H9 (cell line): Measurements from ENCODE around the gene HOXD13. TPM values are rescaled to one million over a fixed set of nuclear protein-coding genes. Genes with fewer than 3 reads are reported as not detected.

Experiments used
- DNase-seq: peaks from one replicate; pipeline ENCODE4 v3.0.0-alpha.2; 2017
- H2AFZ ChIP-seq: one replicate; pipeline ENCODE4 v1.6.1; 2013; ENCODE audit warnings: mild to moderate bottlenecking, low read length, control low read depth, moderate library complexity
- H2AK5ac ChIP-seq: 2 replicates; pipeline ENCODE4 v1.6.1; 2013; ENCODE audit warnings: low read length, control low read depth, mixed read lengths; ENCODE audit not compliant: insufficient read length
- H2BK120ac ChIP-seq: one replicate; pipeline ENCODE4 v1.6.1; 2013; ENCODE audit warnings: low read depth, mild to moderate bottlenecking, low read length, control low read depth, inconsistent platforms; ENCODE audit not compliant: poor library complexity, severe bottlenecking
- H2BK12ac ChIP-seq: 2 replicates; pipeline ENCODE4 v1.6.1; 2013; ENCODE audit warnings: low read length, control low read depth, mixed read lengths, low read depth; ENCODE audit not compliant: insufficient read length
- H2BK15ac ChIP-seq: 2 replicates; pipeline ENCODE4 v1.6.1; 2013; ENCODE audit warnings: low read depth, low read length, control low read depth
- H2BK20ac ChIP-seq: one replicate; pipeline ENCODE4 v1.6.1; 2013; ENCODE audit warnings: low read depth, mild to moderate bottlenecking, low read length, control low read depth, inconsistent platforms; ENCODE audit not compliant: poor library complexity, severe bottlenecking
- H2BK5ac ChIP-seq: 2 replicates; pipeline ENCODE4 v1.6.1; 2013; ENCODE audit warnings: low read length, control low read depth, mixed read lengths; ENCODE audit not compliant: insufficient read length
- H3K14ac ChIP-seq: 2 replicates; pipeline ENCODE4 v1.6.1; 2013; ENCODE audit warnings: low read length, control low read depth; ENCODE audit not compliant: insufficient read depth
- H3K18ac ChIP-seq: 2 replicates; pipeline ENCODE4 v1.6.1; 2013; ENCODE audit warnings: low read depth, mild to moderate bottlenecking, mixed read lengths, low read length, control low read depth; ENCODE audit not compliant: insufficient read length
- H3K23ac ChIP-seq: 2 replicates; pipeline ENCODE4 v1.6.1; 2013; ENCODE audit warnings: low read length, control low read depth, mixed read lengths, low read depth; ENCODE audit not compliant: insufficient read length
- H3K23me2 ChIP-seq: 2 replicates; pipeline ENCODE4 v1.6.1; 2013; ENCODE audit warnings: low read depth, mild to moderate bottlenecking, mixed read lengths, low read length, control low read depth; ENCODE audit not compliant: insufficient read length, poor library complexity, severe bottlenecking
- H3K27ac ChIP-seq: 2 replicates; pipeline ENCODE4 v1.5.1; 2013; ENCODE audit warnings: low read length, control low read depth, mixed read lengths, low read depth; ENCODE audit not compliant: insufficient read length
- H3K27me3 ChIP-seq: 2 replicates; pipeline ENCODE4 v1.6.1; 2013; ENCODE audit warnings: low read length, control low read depth, inconsistent platforms; ENCODE audit not compliant: insufficient read depth
- H3K4ac ChIP-seq: 2 replicates; pipeline ENCODE4 v1.6.1; 2013; ENCODE audit warnings: low read depth, mild to moderate bottlenecking, control low read depth, inconsistent platforms, low read length, moderate library complexity
- H3K4me1 ChIP-seq: 2 replicates; pipeline ENCODE4 v1.6.1; 2013; ENCODE audit warnings: low read length, control low read depth, inconsistent platforms; ENCODE audit not compliant: insufficient read depth
- H3K4me2 ChIP-seq: 2 replicates; pipeline ENCODE4 v1.6.1; 2013; ENCODE audit warnings: low read length, control low read depth, mixed read lengths; ENCODE audit not compliant: insufficient read length, insufficient read depth
- H3K56ac ChIP-seq: 2 replicates; pipeline ENCODE4 v1.6.1; 2013; ENCODE audit warnings: low read depth, mild to moderate bottlenecking, mixed read lengths, low read length, control low read depth; ENCODE audit not compliant: insufficient read length
- H3K79me1 ChIP-seq: 2 replicates; pipeline ENCODE4 v1.6.1; 2013; ENCODE audit warnings: low read depth, mild to moderate bottlenecking, moderate library complexity, low read length, control low read depth, inconsistent platforms; ENCODE audit not compliant: insufficient read depth, poor library complexity, severe bottlenecking
- H3K79me2 ChIP-seq: 2 replicates; pipeline ENCODE4 v1.6.1; 2013; ENCODE audit warnings: low read length, control low read depth, inconsistent platforms; ENCODE audit not compliant: insufficient read depth
- H3K9ac ChIP-seq: 2 replicates; pipeline ENCODE4 v1.6.1; 2013; ENCODE audit warnings: low read length, control low read depth, mixed read lengths; ENCODE audit not compliant: insufficient read length; ENCODE audit errors: extremely low read depth
- H3K9me3 ChIP-seq: one replicate; pipeline ENCODE4 v1.6.1; 2013; ENCODE audit warnings: low read depth, low read length, inconsistent platforms; ENCODE audit not compliant: control insufficient read depth
- H3T11ph ChIP-seq: one replicate; pipeline ENCODE4 v1.6.1; 2013; ENCODE audit warnings: mild to moderate bottlenecking, low read length, control low read depth, inconsistent platforms
- H4K20me1 ChIP-seq: one replicate; pipeline ENCODE4 v1.6.1; 2013; ENCODE audit not compliant: control insufficient read depth, insufficient read length, insufficient read depth
- H4K5ac ChIP-seq: 2 replicates; pipeline ENCODE4 v1.6.1; 2013; ENCODE audit warnings: low read depth, mild to moderate bottlenecking, mixed read lengths, low read length, control low read depth; ENCODE audit not compliant: insufficient read length
- H4K8ac ChIP-seq: replicated peaks from 2 replicates; pipeline ENCODE4 v1.6.1; 2013; ENCODE audit warnings: low read length, control low read depth, mixed read lengths, low read depth; ENCODE audit not compliant: insufficient read length
- H4K91ac ChIP-seq: 2 replicates; pipeline ENCODE4 v1.6.1; 2013; ENCODE audit warnings: low read depth, mild to moderate bottlenecking, moderate library complexity, mixed read lengths, low read length, control low read depth; ENCODE audit not compliant: insufficient read length
- H3K27ac Mint-ChIP-seq, 3 experiments: 2 replicates in 2 of 3; 3 replicates in 1 of 3; pipeline ENCODE4 v1.8.0; 2020 to 2021; ENCODE audit warnings: mixed read lengths in 3 of 3, mild to moderate bottlenecking in 1 of 3, moderate library complexity in 1 of 3
- H3K27me3 Mint-ChIP-seq: 2 replicates; pipeline ENCODE4 v1.8.0; 2021; ENCODE audit warnings: low read depth, mild to moderate bottlenecking, moderate library complexity, mixed read lengths
- H3K36me3 Mint-ChIP-seq, 3 experiments: 2 replicates in 2 of 3; 3 replicates in 1 of 3; pipeline ENCODE4 v1.8.0; 2020 to 2021; ENCODE audit warnings: low read depth in 3 of 3, mixed read lengths in 3 of 3; ENCODE audit not compliant: insufficient read depth in 1 of 3
- H3K4me1 Mint-ChIP-seq, 2 experiments: 2 replicates each; pipeline ENCODE4 v1.8.0; 2020; ENCODE audit warnings: mixed read lengths in 2 of 2
- H3K4me3 Mint-ChIP-seq, 2 experiments: 2 replicates in 1 of 2; 3 replicates in 1 of 2; pipeline ENCODE4 v1.8.0; 2020 to 2021; ENCODE audit warnings: mild to moderate bottlenecking in 2 of 2, mixed read lengths in 2 of 2, moderate library complexity in 1 of 2
- H3K9me3 Mint-ChIP-seq, 2 experiments: 2 replicates in 1 of 2; 3 replicates in 1 of 2; pipeline ENCODE4 v1.8.0; 2020; ENCODE audit warnings: mild to moderate bottlenecking in 2 of 2, mixed read lengths in 2 of 2, moderate library complexity in 1 of 2
- WGBS: extraction: QIAGEN DNeasy Blood & Tissue Kit; methylation state at CpG from one replicate; pipeline ENCODE4 v1.1.7; 2013; ENCODE audit warnings: missing lambda C conversion rate, low lambda C conversion rate, mixed read lengths; ENCODE audit not compliant: insufficient read length; ENCODE audit errors: extremely low coverage; 5-methylcytosine and 5-hydroxymethylcytosine counted together
- total RNA-seq: library from RNA; stranded (reverse); gene quantifications from 2 replicates; pipeline ENCODE4 v1.2.1, GENCODE V29; 2021
- TF ChIP-seq, protein P1 (sequence below): fragments of 200-600 bp; sonication (generic); conservative IDR thresholded peaks from 3 replicates; pipeline ENCODE4 v1.8.0; 2021; ENCODE audit warnings: antibody characterized with exemption, mild to moderate bottlenecking

HOXD13 gene
- total RNA-seq, 1 experiment from 2014 or later, result not detected

DNA sequence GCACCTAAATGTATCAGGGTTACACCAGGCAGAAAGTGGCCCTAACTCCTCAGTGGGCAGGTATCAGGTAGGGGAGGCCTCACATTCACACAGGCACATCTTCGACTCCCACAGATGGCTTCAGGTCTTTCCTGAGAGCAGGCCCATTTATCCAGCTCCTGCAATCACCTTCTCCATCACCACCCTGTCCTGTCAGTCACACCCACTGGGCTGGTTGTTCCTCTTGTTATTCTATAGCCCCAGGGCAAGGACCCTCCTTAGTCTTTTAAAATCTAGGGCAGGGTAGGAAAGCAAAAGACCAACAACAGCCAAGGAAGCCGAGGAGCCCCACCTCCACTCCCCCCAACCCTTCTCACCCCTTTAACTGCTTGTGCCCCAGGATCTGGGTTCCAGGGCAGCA, 49.8 kb downstream of the HOXD13 start:
- Histone ChIP-seq H3K27me3 (peaks cover 86% of the 10 kb centered on the region), H3K79me1 (no peaks in the 10 kb centered on the region), H3K9ac (no peak overlapping the region), H4K20me1 (no peaks in the 10 kb centered on the region), H3K4me1 (no peaks in the 10 kb centered on the region), H3K56ac (no peak overlapping the region), H3K4me2 (no peak overlapping the region), H3K23ac (no peak overlapping the region), H4K8ac (no peak overlapping the region), H2BK15ac (no peak overlapping the region), H2AFZ (no peak overlapping the region), H3K79me2 (no peaks in the 10 kb centered on the region), H3K14ac (no peak overlapping the region), H3K18ac (no peak overlapping the region), H2AK5ac (no peak overlapping the region), H3K4ac (no peak overlapping the region), H3K23me2 (no peaks in the 10 kb centered on the region), H3T11ph (no peak overlapping the region), H4K5ac (no peak overlapping the region), H2BK120ac (no peak overlapping the region), H4K91ac (no peak overlapping the region), H3K27ac (no peak overlapping the region), H3K9me3 (no peaks in the 10 kb centered on the region), H2BK5ac (no peak overlapping the region), H2BK20ac (no peak overlapping the region), H2BK12ac (no peak overlapping the region)
- WGBS, result no CpG with 5 or more reads among the region's 2 CpGs
- H3K36me3 Mint-ChIP-seq, result no peaks in the 10 kb centered on the region
- TF ChIP-seq, protein P1, sequence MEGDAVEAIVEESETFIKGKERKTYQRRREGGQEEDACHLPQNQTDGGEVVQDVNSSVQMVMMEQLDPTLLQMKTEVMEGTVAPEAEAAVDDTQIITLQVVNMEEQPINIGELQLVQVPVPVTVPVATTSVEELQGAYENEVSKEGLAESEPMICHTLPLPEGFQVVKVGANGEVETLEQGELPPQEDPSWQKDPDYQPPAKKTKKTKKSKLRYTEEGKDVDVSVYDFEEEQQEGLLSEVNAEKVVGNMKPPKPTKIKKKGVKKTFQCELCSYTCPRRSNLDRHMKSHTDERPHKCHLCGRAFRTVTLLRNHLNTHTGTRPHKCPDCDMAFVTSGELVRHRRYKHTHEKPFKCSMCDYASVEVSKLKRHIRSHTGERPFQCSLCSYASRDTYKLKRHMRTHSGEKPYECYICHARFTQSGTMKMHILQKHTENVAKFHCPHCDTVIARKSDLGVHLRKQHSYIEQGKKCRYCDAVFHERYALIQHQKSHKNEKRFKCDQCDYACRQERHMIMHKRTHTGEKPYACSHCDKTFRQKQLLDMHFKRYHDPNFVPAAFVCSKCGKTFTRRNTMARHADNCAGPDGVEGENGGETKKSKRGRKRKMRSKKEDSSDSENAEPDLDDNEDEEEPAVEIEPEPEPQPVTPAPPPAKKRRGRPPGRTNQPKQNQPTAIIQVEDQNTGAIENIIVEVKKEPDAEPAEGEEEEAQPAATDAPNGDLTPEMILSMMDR, result no peak
- no peak overlapping the region for H3K27ac Mint-ChIP-seq
- H3K4me3 Mint-ChIP-seq, result no peak overlapping the region
- H3K9me3 Mint-ChIP-seq, result peaks cover 0 to 6% of the 10 kb centered on the region in 2 experiments; a peak in 3 of 5 replicates
- H3K4me1 Mint-ChIP-seq, result peaks cover 0 to 6% of the 10 kb centered on the region in 2 experiments; a peak in 1 of 4 replicates
- no peak for DNase-seq
- peaks cover 98% of the 10 kb centered on the region for H3K27me3 Mint-ChIP-seq

Other genes with a start within 250 kb of the HOXD13 start
- gene LNPK, start 90.5 kb upstream of the HOXD13 start, total RNA-seq, result 8.5 and 9.7 TPM in 2 replicates
- gene EVX2, start 8.8 kb upstream of the HOXD13 start, total RNA-seq, result not detected in 2 replicates
- not detected in 2 replicates for gene HOXD12, start 7.1 kb downstream of the HOXD13 start, total RNA-seq
- not detected in 2 replicates for gene HOXD11, start 14.6 kb downstream of the HOXD13 start, total RNA-seq
- not detected in 2 replicates for gene HOXD10, start 24.1 kb downstream of the HOXD13 start, total RNA-seq
- gene HOXD9, start 30.0 kb downstream of the HOXD13 start, total RNA-seq, result not detected in 2 replicates
- gene HOXD8, start 37.0 kb downstream of the HOXD13 start, total RNA-seq, result not detected in 2 replicates
- gene HOXD4, start 58.8 kb downstream of the HOXD13 start, total RNA-seq, result not detected in 2 replicates
- gene HOXD3, start 64.6 kb downstream of the HOXD13 start, total RNA-seq, result not detected in 2 replicates
- gene HOXD1, start 95.9 kb downstream of the HOXD13 start, total RNA-seq, result not detected in 2 replicates
- 29.3 and 30.8 TPM in 2 replicates for gene MTX2, start 176.7 kb downstream of the HOXD13 start, total RNA-seq